ENCODE data around the gene PECR.

The PECR gene

DNA sequence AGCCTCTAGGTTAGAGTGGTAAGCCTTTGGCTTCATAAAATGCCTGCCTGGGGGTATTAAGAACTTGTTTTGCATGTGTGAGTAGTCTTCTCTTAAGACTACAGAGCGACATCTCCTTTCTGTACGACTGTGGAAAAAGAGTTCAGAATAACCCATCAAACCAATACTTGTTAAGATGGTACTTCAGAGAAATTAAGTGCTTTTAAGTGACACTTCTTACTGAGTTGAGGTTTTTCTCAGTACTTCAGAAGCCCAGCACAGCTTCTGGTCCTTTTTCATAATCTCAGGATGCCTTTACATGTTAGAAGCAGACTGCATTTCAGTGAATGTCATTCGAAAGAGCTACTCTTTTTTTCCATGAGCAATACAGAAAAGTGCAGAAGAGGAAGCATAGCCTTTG, 38.4 kb upstream of the PECR start:
- peaks cover 28 to 100% of the 10 kb centered on the region in 2 donors for H3K36me3 ChIP-seq (replicated peaks in 1 of 2; ENCODE audit: control insufficient read depth in 2 of 2, insufficient read depth in 2 of 2, low read length in 2 of 2)
- WGBS, 2 donors (ENCODE audit: extremely low coverage in 2 of 2, insufficient read length in 2 of 2, insufficient replicate concordance in 1 of 2), result no CpG with 5 or more reads among the region's 3 CpGs

DNA sequence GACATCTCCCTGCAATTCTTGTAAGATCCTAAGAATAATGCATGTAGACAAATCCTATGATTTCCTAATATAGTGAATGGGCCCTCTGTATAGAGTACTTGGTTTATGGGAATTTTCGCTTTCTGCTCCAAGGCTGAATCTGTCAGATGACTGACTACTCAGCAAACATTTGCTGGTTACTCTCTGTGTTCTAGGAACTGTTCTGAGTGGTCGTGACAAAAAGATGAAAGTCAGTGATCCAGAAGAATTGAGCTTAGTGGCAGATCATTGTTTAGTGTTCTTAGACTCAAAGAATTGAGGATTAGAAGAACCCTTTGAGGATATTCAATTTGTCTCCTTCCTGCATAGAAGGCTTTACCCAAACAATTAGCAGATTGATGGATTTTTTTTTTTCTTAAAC, 37.5 kb upstream of the PECR start:
- Histone ChIP-seq H4K91ac (ENCODE audit: low read depth, low read length, poor library complexity) (no peak overlapping the region), H4K8ac (ENCODE audit: low read depth, low read length) (no peak overlapping the region), H3K18ac (ENCODE audit: low read length) (no peak overlapping the region), H2AFZ (ENCODE audit: low read length) (no peak overlapping the region), H3K4me2 (ENCODE audit: insufficient read depth, low read length, poor library complexity, severe bottlenecking) (no peak overlapping the region), H3K27me3 (ENCODE audit: control insufficient read depth in 3 of 3, insufficient read depth in 3 of 3, low read depth in 1 of 3, low read length in 3 of 3) (no peaks in the 10 kb centered on the region), H3K9me3 (replicated peaks in 1 of 2; ENCODE audit: control insufficient read depth in 2 of 2, insufficient read depth in 1 of 2, low read depth in 1 of 2, low read length in 2 of 2) (no peaks in the 10 kb centered on the region), H3K4me1 (ENCODE audit: control insufficient read depth in 2 of 2, insufficient read depth in 1 of 2, low read depth in 1 of 2, low read length in 2 of 2) (peaks cover 15 to 19% of the 10 kb centered on the region in 2 donors), H2BK5ac (ENCODE audit: low read length) (no peak overlapping the region), H3K36me3 (replicated peaks in 1 of 2; ENCODE audit: control insufficient read depth in 2 of 2, insufficient read depth in 2 of 2, low read length in 2 of 2) (peaks cover 23 to 96% of the 10 kb centered on the region in 2 donors), H3K23ac (ENCODE audit: low read depth, low read length, poor library complexity) (no peak overlapping the region), H2BK15ac (ENCODE audit: low read length) (no peak overlapping the region), H3K4me3 (ENCODE audit: low read length in 2 of 2) (no peak overlapping the region), H3K79me1 (ENCODE audit: low read depth, low read length) (no peaks in the 10 kb centered on the region), H2BK120ac (ENCODE audit: low read depth, low read length) (no peak overlapping the region), H3K27ac (replicated peaks; ENCODE audit: low read length) (peak overlapping the region; percentile 57), H2AK5ac (ENCODE audit: low read depth, low read length) (no peak overlapping the region), H2BK12ac (ENCODE audit: low read length) (no peak overlapping the region), H3K9ac (ENCODE audit: low read depth, low read length, poor library complexity) (no peak overlapping the region), H3K4ac (ENCODE audit: low read length) (no peak overlapping the region), H3K14ac (ENCODE audit: low read length) (no peak overlapping the region)
- peak; percentile 63 for DNase-seq (ENCODE audit: low spot score)
- no CpG with 5 or more reads among the region's 2 CpGs for WGBS, 2 donors (ENCODE audit: extremely low coverage in 2 of 2, insufficient read length in 2 of 2, insufficient replicate concordance in 1 of 2)

More for the DNA sequence above, 38.4 kb upstream of the PECR start:
- no peak overlapping the region for H4K91ac ChIP-seq (ENCODE audit: low read depth, low read length, poor library complexity)
- no peak overlapping the region for H3K4me3 ChIP-seq (ENCODE audit: low read length in 2 of 2)
- H3K14ac ChIP-seq (ENCODE audit: low read length), result no peak overlapping the region
- no peak overlapping the region for H3K9ac ChIP-seq (ENCODE audit: low read depth, low read length, poor library complexity)
- peaks cover 10 to 15% of the 10 kb centered on the region in 2 donors for H3K4me1 ChIP-seq (ENCODE audit: control insufficient read depth in 2 of 2, insufficient read depth in 1 of 2, low read depth in 1 of 2, low read length in 2 of 2)
- no peak overlapping the region for H2BK15ac ChIP-seq (ENCODE audit: low read length)
- no peak overlapping the region for H3K27ac ChIP-seq (replicated peaks; ENCODE audit: low read length)
- H3K23ac ChIP-seq (ENCODE audit: low read depth, low read length, poor library complexity), result no peak overlapping the region
- no peak overlapping the region for H2AK5ac ChIP-seq (ENCODE audit: low read depth, low read length)
- H2BK5ac ChIP-seq (ENCODE audit: low read length), result no peak overlapping the region
- no peak overlapping the region for H3K4ac ChIP-seq (ENCODE audit: low read length)
- no peak overlapping the region for H4K8ac ChIP-seq (ENCODE audit: low read depth, low read length)
- no peak overlapping the region for H2BK12ac ChIP-seq (ENCODE audit: low read length)
- no peaks in the 10 kb centered on the region for H3K9me3 ChIP-seq (replicated peaks in 1 of 2; ENCODE audit: control insufficient read depth in 2 of 2, insufficient read depth in 1 of 2, low read depth in 1 of 2, low read length in 2 of 2)
- no peak overlapping the region for H3K4me2 ChIP-seq (ENCODE audit: insufficient read depth, low read length, poor library complexity, severe bottlenecking)
- no peak overlapping the region for H2BK120ac ChIP-seq (ENCODE audit: low read depth, low read length)
- no peak overlapping the region for H2AFZ ChIP-seq (ENCODE audit: low read length)
- no peak for DNase-seq (ENCODE audit: low spot score)
- no peaks in the 10 kb centered on the region for H3K27me3 ChIP-seq (ENCODE audit: control insufficient read depth in 3 of 3, insufficient read depth in 3 of 3, low read depth in 1 of 3, low read length in 3 of 3)
- H3K18ac ChIP-seq (ENCODE audit: low read length), result no peak overlapping the region
- H3K79me1 ChIP-seq (ENCODE audit: low read depth, low read length), result no peaks in the 10 kb centered on the region

DNA sequence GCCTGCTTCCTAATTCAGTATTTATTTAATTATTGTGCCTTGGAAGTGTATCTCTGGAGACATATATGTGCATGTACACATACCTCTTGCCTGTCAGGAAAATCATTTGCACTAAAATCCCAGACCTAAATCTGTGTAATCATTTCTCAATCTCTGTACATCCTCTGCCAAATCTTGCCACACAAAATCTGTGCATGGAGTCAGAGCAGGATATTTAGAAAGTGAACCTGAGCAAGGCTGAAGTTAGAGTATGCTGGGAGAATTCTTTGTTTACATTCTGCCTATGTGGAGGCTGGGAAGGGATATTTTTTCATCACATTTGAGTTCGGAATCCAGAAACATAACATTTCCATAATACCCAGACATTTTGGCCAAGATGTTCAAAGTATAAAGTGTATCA, 36.9 kb upstream of the PECR start:
- WGBS, 2 donors (ENCODE audit: extremely low coverage in 2 of 2, insufficient read length in 2 of 2, insufficient replicate concordance in 1 of 2), result no CpG with 5 or more reads among the region's 1 CpG
- Histone ChIP-seq H2BK120ac (ENCODE audit: low read depth, low read length) (no peak overlapping the region), H3K14ac (ENCODE audit: low read length) (no peak overlapping the region), H3K27me3 (ENCODE audit: control insufficient read depth in 3 of 3, insufficient read depth in 3 of 3, low read depth in 1 of 3, low read length in 3 of 3) (no peaks in the 10 kb centered on the region), H3K9ac (ENCODE audit: low read depth, low read length, poor library complexity) (no peak overlapping the region), H3K4ac (ENCODE audit: low read length) (no peak overlapping the region), H3K4me3 (ENCODE audit: low read length in 2 of 2) (no peak overlapping the region), H3K18ac (ENCODE audit: low read length) (no peak overlapping the region), H3K4me1 (ENCODE audit: control insufficient read depth in 2 of 2, insufficient read depth in 1 of 2, low read depth in 1 of 2, low read length in 2 of 2) (peaks cover 18 to 20% of the 10 kb centered on the region in 2 donors), H2AFZ (ENCODE audit: low read length) (no peak overlapping the region), H3K9me3 (replicated peaks in 1 of 2; ENCODE audit: control insufficient read depth in 2 of 2, insufficient read depth in 1 of 2, low read depth in 1 of 2, low read length in 2 of 2) (no peaks in the 10 kb centered on the region), H4K91ac (ENCODE audit: low read depth, low read length, poor library complexity) (no peak overlapping the region), H2BK5ac (ENCODE audit: low read length) (no peak overlapping the region), H3K36me3 (replicated peaks in 1 of 2; ENCODE audit: control insufficient read depth in 2 of 2, insufficient read depth in 2 of 2, low read length in 2 of 2) (peaks cover 26 to 96% of the 10 kb centered on the region in 2 donors), H3K4me2 (ENCODE audit: insufficient read depth, low read length, poor library complexity, severe bottlenecking) (no peak overlapping the region), H2AK5ac (ENCODE audit: low read depth, low read length) (no peak overlapping the region), H3K27ac (replicated peaks; ENCODE audit: low read length) (peak overlapping the region; percentile 49), H3K23ac (ENCODE audit: low read depth, low read length, poor library complexity) (no peak overlapping the region), H2BK12ac (ENCODE audit: low read length) (no peak overlapping the region), H4K8ac (ENCODE audit: low read depth, low read length) (no peak overlapping the region), H2BK15ac (ENCODE audit: low read length) (no peak overlapping the region), H3K79me1 (ENCODE audit: low read depth, low read length) (no peaks in the 10 kb centered on the region)
- DNase-seq (ENCODE audit: low spot score), result no peak

DNA sequence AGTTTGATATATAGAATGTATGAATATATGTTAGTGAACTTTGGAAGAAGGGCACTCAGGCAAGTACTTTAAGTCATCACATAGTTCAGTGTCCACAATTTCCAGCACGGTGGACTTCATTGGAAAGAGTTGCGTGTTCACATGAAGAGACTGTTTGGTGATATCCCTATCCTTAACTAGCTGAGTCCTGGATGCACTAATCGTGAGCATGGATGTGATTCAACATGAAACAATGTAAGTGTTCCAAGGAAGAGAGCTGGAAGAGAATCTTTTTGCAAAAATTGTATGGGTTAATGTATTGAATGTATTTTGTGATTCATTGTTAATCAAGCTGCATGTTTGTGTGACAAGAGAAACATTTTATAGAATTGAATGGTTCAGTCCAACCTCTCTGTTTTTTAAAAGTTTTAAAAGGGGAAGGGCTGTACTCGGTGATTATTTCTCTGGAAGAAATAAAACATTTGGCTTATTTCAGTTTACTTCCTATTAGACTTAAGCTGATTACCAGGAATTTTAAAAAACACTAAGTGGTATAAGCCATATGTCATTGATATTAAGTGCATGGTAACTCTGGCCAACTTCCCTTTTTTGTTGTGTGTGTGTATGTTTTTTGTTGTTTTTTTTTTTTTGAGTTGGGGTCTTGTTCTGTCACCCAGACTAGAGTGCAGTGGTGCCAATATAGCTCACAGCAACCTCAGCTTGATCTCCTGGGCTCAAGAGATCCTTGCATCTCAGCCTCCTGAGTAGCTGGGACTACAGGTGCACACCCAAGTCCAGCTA, 36.1 kb upstream of the PECR start:
- WGBS, 2 donors (ENCODE audit: extremely low coverage in 2 of 2, insufficient read length in 2 of 2, insufficient replicate concordance in 1 of 2), result no CpG with 5 or more reads among the region's 4 CpGs
- H2AFZ ChIP-seq (ENCODE audit: low read length), result no peak overlapping the region
- no peak overlapping the region for H3K18ac ChIP-seq (ENCODE audit: low read length)
- H4K91ac ChIP-seq (ENCODE audit: low read depth, low read length, poor library complexity), result no peak overlapping the region
- H3K27me3 ChIP-seq (ENCODE audit: control insufficient read depth in 3 of 3, insufficient read depth in 3 of 3, low read depth in 1 of 3, low read length in 3 of 3), result no peaks in the 10 kb centered on the region
- no peaks in the 10 kb centered on the region for H3K9me3 ChIP-seq (replicated peaks in 1 of 2; ENCODE audit: control insufficient read depth in 2 of 2, insufficient read depth in 1 of 2, low read depth in 1 of 2, low read length in 2 of 2)
- peaks cover 29 to 96% of the 10 kb centered on the region in 2 donors for H3K36me3 ChIP-seq (replicated peaks in 1 of 2; ENCODE audit: control insufficient read depth in 2 of 2, insufficient read depth in 2 of 2, low read length in 2 of 2)
- H2BK12ac ChIP-seq (ENCODE audit: low read length), result no peak overlapping the region
- no peaks in the 10 kb centered on the region for H3K79me1 ChIP-seq (ENCODE audit: low read depth, low read length)
- H3K23ac ChIP-seq (ENCODE audit: low read depth, low read length, poor library complexity), result no peak overlapping the region
- peak overlapping the region; percentile 49 for H3K27ac ChIP-seq (replicated peaks; ENCODE audit: low read length)
- H3K14ac ChIP-seq (ENCODE audit: low read length), result no peak overlapping the region
- H2BK120ac ChIP-seq (ENCODE audit: low read depth, low read length), result no peak overlapping the region
- no peak for DNase-seq (ENCODE audit: low spot score)
- no peak overlapping the region for H2BK15ac ChIP-seq (ENCODE audit: low read length)
- H3K9ac ChIP-seq (ENCODE audit: low read depth, low read length, poor library complexity), result no peak overlapping the region
- no peak overlapping the region for H3K4ac ChIP-seq (ENCODE audit: low read length)
- H2AK5ac ChIP-seq (ENCODE audit: low read depth, low read length), result no peak overlapping the region
- H3K4me3 ChIP-seq (ENCODE audit: low read length in 2 of 2), result no peak overlapping the region
- H4K8ac ChIP-seq (ENCODE audit: low read depth, low read length), result no peak overlapping the region
- peaks cover 18 to 20% of the 10 kb centered on the region in 2 donors for H3K4me1 ChIP-seq (ENCODE audit: control insufficient read depth in 2 of 2, insufficient read depth in 1 of 2, low read depth in 1 of 2, low read length in 2 of 2)
- H2BK5ac ChIP-seq (ENCODE audit: low read length), result no peak overlapping the region
- no peak overlapping the region for H3K4me2 ChIP-seq (ENCODE audit: insufficient read depth, low read length, poor library complexity, severe bottlenecking)

Data from neuronal stem cell (in vitro differentiated cells).